Measurements from ENCODE around the gene PHOSPHO2.

PHOSPHO2 gene

GRCh38 chr2:169667583-169667982, 26.7 kb upstream of the PHOSPHO2 start:
- DNase-seq = no peak
- H3K4me3 Mint-ChIP-seq = no peak overlapping the region
- no peak overlapping the region for H3K27ac Mint-ChIP-seq
- no peaks in the 10 kb centered on the region for H3K36me3 Mint-ChIP-seq (ENCODE audit: low read depth)
- H3K27me3 Mint-ChIP-seq (ENCODE audit: low read depth, poor library complexity) = no peaks in the 10 kb centered on the region
- no peak for TF ChIP-seq CTCF (IDR thresholded peaks at IDR 0.05)
- no peaks in the 10 kb centered on the region for H3K4me1 Mint-ChIP-seq
- H3K9me3 Mint-ChIP-seq = no peaks in the 10 kb centered on the region

DNA sequence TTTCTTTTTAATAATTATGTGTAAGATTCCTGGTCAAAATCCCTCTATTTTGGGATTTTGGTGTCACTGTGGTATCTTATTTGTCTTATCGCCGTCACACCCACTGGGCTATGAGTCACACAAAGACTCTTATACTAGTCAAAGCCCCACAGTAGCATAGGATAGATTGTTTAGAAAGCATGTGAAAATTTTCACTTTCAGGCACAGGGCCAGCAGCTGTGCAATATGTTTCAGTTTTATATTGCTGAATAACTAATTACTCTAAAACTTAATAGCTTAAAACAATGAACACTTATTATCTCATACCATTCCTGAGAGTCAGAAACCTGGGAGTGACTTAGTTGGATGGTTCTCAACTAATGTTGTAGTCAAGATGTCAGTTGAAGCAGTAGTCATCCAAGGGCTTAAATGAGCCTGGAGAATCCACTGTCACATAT, 24.0 kb upstream of the PHOSPHO2 start:
- no peak for DNase-seq
- Mint-ChIP-seq H3K4me3 (no peak overlapping the region), H3K27me3 (ENCODE audit: low read depth, poor library complexity) (no peaks in the 10 kb centered on the region), H3K27ac (no peak overlapping the region), H3K4me1 (no peaks in the 10 kb centered on the region), H3K36me3 (ENCODE audit: low read depth) (no peaks in the 10 kb centered on the region), H3K9me3 (no peaks in the 10 kb centered on the region)
- TF ChIP-seq CTCF (IDR thresholded peaks at IDR 0.05) = no peak

DNA sequence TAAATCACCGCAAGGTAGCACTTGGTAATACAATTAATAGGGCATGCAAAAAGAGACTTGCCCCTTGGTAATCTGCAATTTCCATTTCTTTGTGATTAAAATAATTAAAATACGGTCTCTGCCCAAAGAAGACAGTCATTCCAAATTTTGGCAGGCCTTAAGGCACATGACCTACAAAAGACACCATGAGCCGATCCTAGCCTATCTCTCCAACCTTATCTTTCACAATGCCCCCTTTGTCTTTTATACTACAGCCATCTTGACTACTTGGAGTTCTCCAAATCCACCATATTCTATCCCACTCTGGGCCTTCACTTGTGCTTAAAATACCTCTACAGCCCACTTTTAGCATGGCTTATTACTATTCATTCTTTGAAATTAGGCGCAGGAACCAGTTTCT, 23.3 kb upstream of the PHOSPHO2 start:
- Mint-ChIP-seq H3K4me3 (no peak overlapping the region), H3K4me1 (no peaks in the 10 kb centered on the region), H3K9me3 (no peaks in the 10 kb centered on the region), H3K36me3 (ENCODE audit: low read depth) (no peaks in the 10 kb centered on the region), H3K27ac (no peak overlapping the region), H3K27me3 (ENCODE audit: low read depth, poor library complexity) (no peaks in the 10 kb centered on the region)
- TF ChIP-seq CTCF (IDR thresholded peaks at IDR 0.05) = no peak
- DNase-seq = no peak

GRCh38 chr2:169672406-169672805, 21.9 kb upstream of the PHOSPHO2 start:
- Mint-ChIP-seq H3K4me3 (no peak overlapping the region), H3K4me1 (no peaks in the 10 kb centered on the region), H3K9me3 (no peaks in the 10 kb centered on the region), H3K27ac (no peak overlapping the region), H3K27me3 (ENCODE audit: low read depth, poor library complexity) (no peaks in the 10 kb centered on the region), H3K36me3 (ENCODE audit: low read depth) (no peaks in the 10 kb centered on the region)
- TF ChIP-seq CTCF (IDR thresholded peaks at IDR 0.05) = no peak
- no peak for DNase-seq

DNA sequence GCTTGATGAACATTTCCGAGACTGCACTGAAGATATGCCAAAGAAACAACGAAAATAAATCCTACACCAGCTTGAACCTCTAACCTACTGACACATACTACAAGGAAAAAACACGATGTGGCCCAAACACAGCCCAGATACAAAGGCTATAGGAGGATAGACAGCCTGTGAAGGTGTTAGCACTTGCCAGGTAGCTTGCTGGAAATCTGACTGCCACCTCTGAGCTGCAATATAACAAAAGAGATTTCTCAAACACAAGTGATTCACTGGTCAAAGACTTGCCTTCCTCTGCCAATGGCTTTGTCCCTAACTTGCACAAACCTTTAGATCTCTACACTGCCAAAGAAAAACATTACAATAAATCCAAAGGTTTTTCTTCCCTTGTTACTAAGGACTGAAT, 21.2 kb upstream of the PHOSPHO2 start:
- H3K36me3 Mint-ChIP-seq (ENCODE audit: low read depth) = no peaks in the 10 kb centered on the region
- H3K4me1 Mint-ChIP-seq = no peaks in the 10 kb centered on the region

More for the DNA sequence above, 21.2 kb upstream of the PHOSPHO2 start:
- H3K27ac Mint-ChIP-seq = no peak overlapping the region
- no peak for TF ChIP-seq CTCF (IDR thresholded peaks at IDR 0.05)
- DNase-seq = no peak
- no peaks in the 10 kb centered on the region for H3K27me3 Mint-ChIP-seq (ENCODE audit: low read depth, poor library complexity)
- H3K9me3 Mint-ChIP-seq = no peaks in the 10 kb centered on the region
- no peak overlapping the region for H3K4me3 Mint-ChIP-seq
